ENCODE results near the gene GALNTL6.

DNA sequence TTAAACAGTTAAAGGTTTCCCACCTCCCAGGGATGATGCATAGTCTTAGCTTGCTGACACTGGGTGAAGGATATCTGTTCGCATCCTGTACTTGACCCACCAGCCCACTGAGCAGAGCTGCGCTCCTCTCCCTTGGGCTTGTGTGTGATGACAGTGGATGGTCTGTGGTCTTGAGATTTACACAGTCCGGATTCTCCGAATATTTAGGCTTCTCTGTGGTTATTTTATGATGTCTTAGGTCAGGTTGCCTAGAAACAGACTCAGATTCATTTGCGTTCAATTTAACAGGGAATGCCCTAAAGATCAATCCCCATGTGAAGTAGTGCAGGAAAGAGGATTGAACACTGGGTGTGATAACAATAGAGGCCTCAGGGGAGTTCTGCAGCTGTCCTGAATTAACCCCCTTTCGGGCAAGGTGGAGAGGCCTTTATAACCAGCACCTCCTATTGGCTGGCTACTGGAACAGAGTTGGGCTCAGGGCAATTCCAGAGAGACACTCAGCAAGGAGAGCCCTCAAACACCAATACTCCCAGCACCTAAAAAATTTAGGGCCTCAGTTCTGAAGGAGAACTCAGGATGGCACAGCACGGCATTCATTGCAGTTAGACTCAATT, 702.2 kb downstream of the GALNTL6 start:
- TF ChIP-seq, protein P1, sequence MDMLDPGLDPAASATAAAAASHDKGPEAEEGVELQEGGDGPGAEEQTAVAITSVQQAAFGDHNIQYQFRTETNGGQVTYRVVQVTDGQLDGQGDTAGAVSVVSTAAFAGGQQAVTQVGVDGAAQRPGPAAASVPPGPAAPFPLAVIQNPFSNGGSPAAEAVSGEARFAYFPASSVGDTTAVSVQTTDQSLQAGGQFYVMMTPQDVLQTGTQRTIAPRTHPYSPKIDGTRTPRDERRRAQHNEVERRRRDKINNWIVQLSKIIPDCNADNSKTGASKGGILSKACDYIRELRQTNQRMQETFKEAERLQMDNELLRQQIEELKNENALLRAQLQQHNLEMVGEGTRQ (IDR thresholded peaks at IDR 0.05; ENCODE audit: low read depth, low read length), result no peak
- no peak for TF ChIP-seq RFX5 (IDR thresholded peaks at IDR 0.05; ENCODE audit: low read depth, low read length)
- no peak for TF ChIP-seq CTCF (conservative IDR thresholded peaks at IDR 0.05; ENCODE audit: low read depth, low read length)
- TF ChIP-seq MAZ (IDR thresholded peaks at IDR 0.05; ENCODE audit: borderline replicate concordance, low read depth, low read length), result no peak
- TF ChIP-seq RCOR1 (IDR thresholded peaks at IDR 0.05; ENCODE audit: insufficient replicate concordance, low read length), result no peak
- TF ChIP-seq POLR2A (IDR thresholded peaks at IDR 0.05; ENCODE audit: low read depth, low read length), result no peak
- no peak for TF ChIP-seq NFE2L2 (IDR thresholded peaks at IDR 0.05; ENCODE audit: low read depth, low read length)
- TF ChIP-seq, protein P2, sequence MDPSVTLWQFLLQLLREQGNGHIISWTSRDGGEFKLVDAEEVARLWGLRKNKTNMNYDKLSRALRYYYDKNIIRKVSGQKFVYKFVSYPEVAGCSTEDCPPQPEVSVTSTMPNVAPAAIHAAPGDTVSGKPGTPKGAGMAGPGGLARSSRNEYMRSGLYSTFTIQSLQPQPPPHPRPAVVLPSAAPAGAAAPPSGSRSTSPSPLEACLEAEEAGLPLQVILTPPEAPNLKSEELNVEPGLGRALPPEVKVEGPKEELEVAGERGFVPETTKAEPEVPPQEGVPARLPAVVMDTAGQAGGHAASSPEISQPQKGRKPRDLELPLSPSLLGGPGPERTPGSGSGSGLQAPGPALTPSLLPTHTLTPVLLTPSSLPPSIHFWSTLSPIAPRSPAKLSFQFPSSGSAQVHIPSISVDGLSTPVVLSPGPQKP (IDR thresholded peaks at IDR 0.05; ENCODE audit: borderline replicate concordance, low read depth, low read length), result no peak
- TF ChIP-seq RAD21 (IDR thresholded peaks at IDR 0.05; ENCODE audit: low read length), result no peak
- no peak for TF ChIP-seq BHLHE40 (IDR thresholded peaks at IDR 0.05; ENCODE audit: low read depth, low read length)
- TF ChIP-seq MAFK (IDR thresholded peaks at IDR 0.05; ENCODE audit: low read depth, low read length), result no peak
- TF ChIP-seq CEBPB (IDR thresholded peaks at IDR 0.05; ENCODE audit: low read depth, low read length), result no peak
- no peak for TF ChIP-seq CHD1 (IDR thresholded peaks at IDR 0.05; ENCODE audit: low read depth, low read length)
- TF ChIP-seq SMC3 (IDR thresholded peaks at IDR 0.05; ENCODE audit: low read depth, low read length), result no peak
